SH-SY5Y (cell line): ENCODE results near the gene PEG3.

Experiments used
- GATA2 ChIP-seq: IDR thresholded peaks from 2 replicates; pipeline ENCODE4 v1.6.1; 2011; ENCODE audit warnings: mild to moderate bottlenecking, low read depth, low read length
- GATA3 ChIP-seq: IDR thresholded peaks from 2 replicates; pipeline ENCODE4 v1.6.1; 2011; ENCODE audit warnings: low read depth, mild to moderate bottlenecking, low read length, moderate library complexity

PEG3 gene

GRCh38 chr19:56840451-56841192, at the start of gene PEG3, which contains the start of gene ZIM2:
TSS of gene PEG3 (minus strand) at chr19:56840726. CDS start at chr19:56824655, 16,071 bp downstream.
TSS of gene ZIM2 (minus strand) at chr19:56840726. CDS start at chr19:56824277, 16,449 bp downstream.
- TF ChIP-seq GATA2 (no peak), GATA3 (no peak)

- no peak for TF ChIP-seq GATA2
Measured at GRCh38 chr19:56885173-56885985, 44.9 kb upstream of the PEG3 start.

GRCh38 chr19:56884441-56884840, 43.9 kb upstream of the PEG3 start:
- TF ChIP-seq GATA2, result no peak
- no peak for TF ChIP-seq GATA3

- TF ChIP-seq GATA2 (no peak), GATA3 (no peak)
Measured at GRCh38 chr19:56880592-56881190, 40.2 kb upstream of the PEG3 start.

GRCh38 chr19:56877069-56877715, 36.7 kb upstream of the PEG3 start:
- TF ChIP-seq GATA3, result no peak
- no peak for TF ChIP-seq GATA2

- TF ChIP-seq GATA3 (no peak), GATA2 (no peak)
Measured at GRCh38 chr19:56875717-56876116, 35.2 kb upstream of the PEG3 start.

GRCh38 chr19:56874530-56874929, 34.0 kb upstream of the PEG3 start:
- no peak for TF ChIP-seq GATA3
- no peak for TF ChIP-seq GATA2

GRCh38 chr19:56873493-56873892, 33.0 kb upstream of the PEG3 start:
- TF ChIP-seq GATA3 (no peak), GATA2 (no peak)

- TF ChIP-seq GATA2, result no peak
- no peak for TF ChIP-seq GATA3
Measured at GRCh38 chr19:56869886-56870285, 29.4 kb upstream of the PEG3 start.

GRCh38 chr19:56868446-56868845, 27.9 kb upstream of the PEG3 start:
- TF ChIP-seq GATA3 (no peak), GATA2 (no peak)

GRCh38 chr19:56866538-56866937, 26.0 kb upstream of the PEG3 start:
- TF ChIP-seq GATA2 (no peak), GATA3 (no peak)

- TF ChIP-seq GATA2, result no peak
- TF ChIP-seq GATA3, result no peak
Measured at GRCh38 chr19:56864443-56865125, 24.1 kb upstream of the PEG3 start.

- TF ChIP-seq GATA3, result no peak
Measured at GRCh38 chr19:56862741-56863140, 22.2 kb upstream of the PEG3 start.

- TF ChIP-seq GATA3, result no peak
- TF ChIP-seq GATA2, result no peak
Measured at GRCh38 chr19:56858026-56858425, 17.5 kb upstream of the PEG3 start.
